HUDEP-2 (cell line): Measurements from ENCODE around the gene PARPBP.
A peak's percentile ranks its signal among the peaks of the same experiment; 100 is the strongest.
"Not testable (repeated sequence)": the region's sequence is repeated elsewhere in the genome, so short reads cannot be mapped to it uniquely, and the experiment has no call there.

ENCODE experiments used
- DNase-seq, 76 experiments: peaks; one replicate each; lab custom pipeline; 2025; ENCODE audit not compliant: unreplicated experiment in 76 of 76; lab: John Stamatoyannopoulos, UW

PARPBP gene

GRCh38 chr12:102147062-102147587 lies 27.1 kb downstream of the PARPBP start:
- not testable (repeated sequence) for DNase-seq

GRCh38 chr12:102155206-102155605 lies 35.2 kb downstream of the PARPBP start:
- not testable (repeated sequence) for DNase-seq

DNA sequence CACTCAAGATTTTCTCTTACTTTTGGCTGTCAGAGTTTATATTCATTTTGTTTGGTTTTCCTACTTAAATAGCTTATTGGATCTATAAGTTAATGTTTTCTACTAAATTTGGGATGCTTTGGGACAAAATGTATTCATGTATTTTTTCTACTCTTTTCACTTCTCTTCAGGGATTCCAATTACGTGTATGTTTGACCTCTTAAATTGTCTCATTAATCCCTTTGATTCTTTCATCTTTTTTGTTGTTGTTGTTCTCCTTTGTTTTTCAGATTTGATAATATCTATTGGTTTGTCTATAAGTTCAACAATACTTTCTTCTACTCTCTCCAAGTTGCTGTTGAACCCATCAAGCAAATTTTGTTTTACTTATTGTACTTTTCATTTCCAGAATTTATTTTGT lies 43.4 kb downstream of the PARPBP start:
- DNase-seq = no peak

DNA sequence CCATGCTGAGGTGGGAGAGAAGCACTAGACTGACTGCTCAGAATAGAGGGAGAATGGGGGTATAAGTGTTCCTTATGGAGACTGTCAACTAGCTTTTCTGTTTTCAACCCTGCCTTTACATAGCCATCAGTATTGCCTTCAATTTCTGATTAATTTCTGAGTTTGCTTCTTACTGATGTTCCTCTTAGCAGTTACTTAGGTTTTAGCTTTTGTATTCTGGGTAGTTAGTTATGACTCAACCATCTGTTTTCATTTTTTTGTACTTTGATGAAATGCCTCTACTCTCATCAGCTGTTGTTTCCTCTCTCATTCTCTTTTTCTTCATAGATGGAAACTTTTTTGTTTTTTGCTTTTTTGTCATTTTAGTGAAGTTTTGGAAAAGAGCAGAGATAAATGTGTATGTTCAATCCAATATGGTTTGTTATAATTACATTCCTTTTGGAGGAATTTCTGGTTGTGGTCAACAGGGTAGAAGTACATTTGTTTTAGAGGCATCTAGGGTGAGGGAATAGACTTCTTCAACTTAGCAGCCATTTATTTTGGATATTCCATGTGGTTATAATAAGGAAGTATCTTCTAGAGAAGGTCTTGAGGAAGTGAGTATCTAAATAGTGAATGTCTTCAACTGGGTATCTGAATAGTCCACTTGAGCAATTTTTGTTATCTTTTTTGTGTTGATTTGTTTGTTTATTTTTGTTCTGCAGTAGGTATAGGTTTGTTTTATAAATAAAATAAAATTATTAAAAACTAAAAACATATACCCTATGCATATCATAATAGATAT lies 48.0 kb downstream of the PARPBP start:
- no peak for DNase-seq

- peak in 4 of 76 experiments; percentile 1 to 11 (median 1) for DNase-seq
These were observed 50.1 kb downstream of the PARPBP start for GRCh38 chr12:102169922-102170621.

GRCh38 chr12:102171951-102172350 lies 52.0 kb downstream of the PARPBP start:
- DNase-seq = no peak

- no peak for DNase-seq
These were observed 52.5 kb downstream of the PARPBP start for GRCh38 chr12:102172436-102172835.

GRCh38 chr12:102174117-102174516 lies 54.1 kb downstream of the PARPBP start:
- no peak for DNase-seq

DNA sequence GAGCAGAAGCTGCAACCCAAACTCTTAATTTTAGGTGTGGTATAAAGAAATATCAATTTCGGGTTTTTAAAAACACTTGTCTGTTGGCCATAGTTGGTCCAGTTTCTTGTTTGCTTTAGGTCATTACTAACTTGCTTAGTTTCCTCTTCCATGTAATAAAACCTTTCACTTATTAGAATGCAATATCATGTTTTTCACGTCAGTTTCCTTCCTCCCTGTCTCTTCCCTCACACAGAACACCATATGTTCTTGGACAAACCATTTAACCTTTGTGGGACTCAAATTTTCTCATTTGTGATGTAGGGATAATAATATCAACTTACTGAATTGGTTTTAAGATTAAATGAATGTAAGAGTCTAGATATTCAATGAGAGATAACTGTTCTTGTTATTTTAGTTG lies 54.8 kb downstream of the PARPBP start:
- DNase-seq = no peak

- no peak for DNase-seq
These were observed 62.7 kb downstream of the PARPBP start for GRCh38 chr12:102182635-102183034.

DNA sequence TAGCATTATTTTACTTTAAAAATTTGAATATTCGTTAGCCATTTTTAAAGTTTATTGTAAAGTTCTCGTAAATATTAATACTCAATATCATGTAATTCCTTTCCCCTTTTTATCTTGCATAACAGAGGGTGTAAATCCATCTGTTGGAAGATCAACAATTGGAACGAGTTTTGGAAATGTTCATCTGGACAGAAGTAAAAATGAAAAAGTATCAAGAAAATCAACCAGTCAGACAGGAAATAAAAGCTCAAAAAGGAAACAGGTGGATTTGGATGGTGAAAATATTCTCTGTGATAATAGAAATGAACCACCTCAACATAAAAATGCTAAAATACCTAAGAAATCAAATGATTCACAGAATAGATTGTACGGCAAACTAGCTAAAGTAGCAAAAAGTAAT lies 75.8 kb downstream of the PARPBP start:
- no peak for DNase-seq

DNA sequence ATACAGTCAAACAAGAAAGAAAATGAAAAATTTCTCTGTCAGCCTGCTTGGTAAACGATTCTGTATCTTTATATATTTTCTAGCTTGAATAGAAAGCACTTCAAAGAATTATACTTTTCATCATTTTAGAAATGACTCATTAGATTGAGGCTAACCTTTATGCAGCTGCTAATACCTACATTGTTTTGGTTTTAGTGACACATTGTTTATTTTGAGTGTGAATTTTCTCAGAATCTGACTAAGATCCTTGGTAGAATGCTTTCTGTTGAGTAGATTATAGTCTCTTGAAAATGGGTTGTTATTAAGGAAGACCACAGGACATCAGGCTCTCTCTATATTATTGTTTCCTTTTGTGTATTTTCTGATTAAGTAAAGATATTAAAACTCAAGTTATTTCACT lies 77.8 kb downstream of the PARPBP start, which contains the start of gene PMCH:
TSS of gene PMCH (minus strand) at position 45 of the 400 bp plus-strand sequence. CDS start 63 bp downstream, outside the sequence.
- no peak for DNase-seq

GRCh38 chr12:102201436-102202061 lies 81.6 kb downstream of the PARPBP start:
- DNase-seq = no peak

DNA sequence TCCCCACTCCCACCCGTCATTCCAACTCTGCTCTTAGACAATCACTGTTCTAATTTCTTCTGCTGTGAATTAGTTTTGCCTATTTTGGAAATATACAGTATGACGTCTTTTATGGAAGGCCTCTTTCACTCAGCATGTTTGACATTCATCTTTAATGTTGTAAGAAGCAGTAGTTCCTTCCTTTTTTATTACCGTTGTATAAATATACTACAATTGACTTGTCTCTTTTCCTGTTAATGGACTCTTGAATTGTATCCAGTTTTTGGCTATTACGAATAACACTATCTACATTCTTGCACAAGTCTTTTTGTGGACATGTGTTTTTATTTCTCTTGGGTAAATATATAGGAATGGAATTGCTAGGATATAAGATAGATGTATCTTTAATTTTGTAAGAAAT lies 82.6 kb downstream of the PARPBP start:
- no peak for DNase-seq

DNA sequence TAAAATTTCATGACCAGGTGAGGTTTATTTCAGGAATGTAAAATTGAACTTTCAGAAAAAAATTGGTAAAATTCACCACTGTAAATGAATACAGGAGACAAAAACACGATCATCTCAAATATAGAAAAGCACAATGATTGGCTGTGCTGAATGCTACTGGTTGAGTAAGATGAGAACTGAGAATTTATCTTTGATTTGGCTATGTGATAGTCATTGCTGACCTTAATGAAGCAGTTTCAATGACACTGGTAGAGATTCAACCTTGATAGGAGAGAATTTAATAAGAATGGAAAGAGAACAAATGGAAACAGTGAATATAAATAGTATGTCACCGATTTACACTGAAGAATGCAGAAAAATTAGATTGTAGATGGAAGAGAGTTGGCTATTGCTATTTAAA lies 84.0 kb downstream of the PARPBP start:
- no peak for DNase-seq

DNA sequence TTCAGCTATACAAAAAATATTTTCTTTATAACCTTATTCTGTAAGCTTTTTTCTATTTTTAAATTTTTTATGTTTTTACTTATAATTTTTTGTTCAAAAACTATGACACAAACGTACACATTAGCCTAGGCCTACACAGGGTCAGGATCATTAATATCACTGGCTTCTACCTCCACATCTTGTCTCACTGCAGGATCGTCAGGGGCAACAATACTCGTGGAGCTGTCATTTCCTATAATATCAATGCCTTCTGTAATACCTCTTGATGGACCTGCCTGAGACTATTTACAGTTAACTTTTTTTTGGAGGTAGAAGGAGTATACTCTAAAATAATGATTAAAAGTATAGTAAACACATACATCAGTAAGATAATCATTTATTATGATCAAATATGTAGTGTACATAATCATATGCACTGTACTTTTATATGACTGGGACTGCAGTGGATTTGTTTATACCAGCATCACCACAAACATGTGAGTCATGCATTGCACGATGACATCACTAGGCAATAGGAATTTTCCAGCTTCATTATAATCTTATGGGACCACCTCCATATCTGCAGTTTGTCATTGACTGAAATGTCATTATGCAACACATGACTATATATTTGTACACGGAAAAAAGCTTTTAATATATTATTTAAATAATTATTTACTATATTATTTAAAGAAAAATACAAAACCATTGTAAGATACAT lies 96.2 kb downstream of the PARPBP start:
- no peak for DNase-seq

DNA sequence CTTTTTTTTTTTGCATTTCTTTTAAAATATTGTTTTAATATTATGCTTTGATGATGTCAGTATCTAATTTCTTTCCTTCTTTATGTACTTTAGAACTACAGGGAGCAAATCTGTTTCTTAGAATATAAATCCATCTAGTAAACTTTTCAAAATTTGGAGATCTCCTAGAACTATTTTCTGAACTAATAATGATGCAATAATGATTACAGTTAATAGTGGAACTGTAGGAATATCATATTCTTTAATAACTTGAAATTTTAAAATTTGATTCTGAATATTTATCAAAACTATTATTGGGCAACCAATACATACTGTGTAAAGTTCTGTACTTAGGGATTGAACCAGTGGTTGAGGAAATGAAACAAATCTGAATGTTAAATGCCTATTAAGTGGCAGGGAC lies 100.8 kb downstream of the PARPBP start:
- no peak for DNase-seq

- DNase-seq = no peak
These were observed 108.0 kb downstream of the PARPBP start for GRCh38 chr12:102227954-102228353.

GRCh38 chr12:102232036-102232435 lies 112.1 kb downstream of the PARPBP start:
- DNase-seq = no peak

- no peak for DNase-seq
These were observed 112.5 kb downstream of the PARPBP start for GRCh38 chr12:102232446-102232845.

DNA sequence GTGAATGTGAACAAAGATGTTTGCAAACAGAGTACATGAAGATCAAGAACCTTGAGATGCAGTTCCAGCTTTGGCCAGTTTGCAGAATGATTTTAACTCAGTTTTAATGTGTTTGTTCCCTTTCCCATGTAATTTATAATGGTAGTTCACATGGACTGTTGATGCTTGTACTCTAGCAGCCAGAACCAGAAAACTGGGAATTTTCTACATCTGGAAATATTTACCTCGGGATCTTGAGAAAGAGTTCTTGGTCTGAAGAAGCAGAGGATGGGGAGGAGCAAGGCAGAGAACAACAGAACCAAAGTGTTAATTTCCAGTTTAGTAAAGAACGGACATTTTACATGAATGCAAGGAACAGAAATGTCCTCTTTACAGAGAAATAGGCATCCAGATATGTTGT lies 114.6 kb downstream of the PARPBP start:
- DNase-seq = no peak
